ENCODE results near the gene AFAP1L1.

AFAP1L1 gene

DNA sequence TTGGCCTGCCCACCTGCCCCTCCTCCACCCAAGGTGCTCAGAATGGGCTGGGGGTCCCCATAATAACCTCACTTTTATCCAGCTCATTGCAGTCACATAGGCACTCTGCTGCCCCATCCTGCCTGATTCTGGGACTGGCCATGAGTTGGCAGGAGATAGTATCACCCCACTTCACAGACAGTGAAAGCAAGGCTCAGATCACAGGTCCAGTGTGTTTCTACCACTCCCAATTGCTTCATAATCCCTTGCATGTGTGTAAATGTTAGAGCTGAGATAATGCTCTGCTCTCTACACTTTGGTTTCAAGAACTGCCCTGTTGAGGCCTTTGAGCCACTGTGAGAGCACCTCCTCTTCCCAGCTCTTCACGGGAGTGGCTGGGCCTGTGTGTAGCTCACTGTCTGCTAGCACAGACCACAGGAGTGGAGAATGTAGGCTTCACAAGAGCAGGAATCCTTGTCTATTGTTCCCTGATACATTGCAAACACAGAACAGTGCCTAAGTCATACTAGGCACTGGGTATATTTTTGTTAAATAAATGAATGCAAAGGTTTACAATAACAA is 94.6 kb downstream of the AFAP1L1 start:
- TF ChIP-seq, protein P1, sequence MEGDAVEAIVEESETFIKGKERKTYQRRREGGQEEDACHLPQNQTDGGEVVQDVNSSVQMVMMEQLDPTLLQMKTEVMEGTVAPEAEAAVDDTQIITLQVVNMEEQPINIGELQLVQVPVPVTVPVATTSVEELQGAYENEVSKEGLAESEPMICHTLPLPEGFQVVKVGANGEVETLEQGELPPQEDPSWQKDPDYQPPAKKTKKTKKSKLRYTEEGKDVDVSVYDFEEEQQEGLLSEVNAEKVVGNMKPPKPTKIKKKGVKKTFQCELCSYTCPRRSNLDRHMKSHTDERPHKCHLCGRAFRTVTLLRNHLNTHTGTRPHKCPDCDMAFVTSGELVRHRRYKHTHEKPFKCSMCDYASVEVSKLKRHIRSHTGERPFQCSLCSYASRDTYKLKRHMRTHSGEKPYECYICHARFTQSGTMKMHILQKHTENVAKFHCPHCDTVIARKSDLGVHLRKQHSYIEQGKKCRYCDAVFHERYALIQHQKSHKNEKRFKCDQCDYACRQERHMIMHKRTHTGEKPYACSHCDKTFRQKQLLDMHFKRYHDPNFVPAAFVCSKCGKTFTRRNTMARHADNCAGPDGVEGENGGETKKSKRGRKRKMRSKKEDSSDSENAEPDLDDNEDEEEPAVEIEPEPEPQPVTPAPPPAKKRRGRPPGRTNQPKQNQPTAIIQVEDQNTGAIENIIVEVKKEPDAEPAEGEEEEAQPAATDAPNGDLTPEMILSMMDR (IDR thresholded peaks at IDR 0.05; ENCODE audit: extremely low read depth, missing control alignments) = no peak
- DNase-seq (ENCODE audit: low spot score) = no peak

DNA sequence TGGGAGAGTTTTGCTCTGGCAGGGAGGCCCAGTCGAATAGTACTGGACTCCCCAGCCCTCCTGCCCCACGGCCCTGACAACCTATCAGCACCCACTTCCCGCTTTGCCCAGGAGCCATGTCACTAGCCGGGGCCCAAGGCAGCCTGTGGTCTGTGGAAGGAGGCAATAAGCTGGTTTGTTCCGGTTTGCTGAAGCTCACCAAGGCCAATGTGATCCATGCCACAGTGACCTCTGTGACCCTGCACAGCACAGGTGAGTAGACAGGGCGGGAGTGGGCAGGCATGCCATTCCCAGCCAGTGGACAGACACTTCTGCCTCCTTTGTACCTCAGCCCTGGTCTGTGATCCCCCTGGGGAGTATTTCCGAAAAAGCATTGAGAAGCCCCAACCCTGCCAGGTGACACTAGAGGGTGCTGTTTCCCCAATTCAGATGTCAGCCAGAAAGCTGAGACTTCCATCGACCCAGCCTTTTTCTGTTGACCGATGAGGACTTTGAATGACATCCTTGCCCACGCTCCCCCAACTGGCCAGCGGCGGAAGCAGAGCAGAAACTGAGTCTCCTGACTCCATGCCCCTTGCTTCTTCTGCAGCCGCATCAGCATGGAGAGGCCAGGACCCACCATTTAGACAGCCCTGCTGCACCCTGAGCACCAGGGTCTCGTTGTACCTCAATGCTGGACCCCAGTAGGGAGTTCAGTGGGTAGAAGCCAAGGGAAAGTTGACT is 95.8 kb downstream of the AFAP1L1 start:
- TF ChIP-seq, protein P1 (IDR thresholded peaks at IDR 0.05; ENCODE audit: extremely low read depth, missing control alignments) = peak; percentile 76
- DNase-seq (ENCODE audit: low spot score) = peak; percentile 84

DNA sequence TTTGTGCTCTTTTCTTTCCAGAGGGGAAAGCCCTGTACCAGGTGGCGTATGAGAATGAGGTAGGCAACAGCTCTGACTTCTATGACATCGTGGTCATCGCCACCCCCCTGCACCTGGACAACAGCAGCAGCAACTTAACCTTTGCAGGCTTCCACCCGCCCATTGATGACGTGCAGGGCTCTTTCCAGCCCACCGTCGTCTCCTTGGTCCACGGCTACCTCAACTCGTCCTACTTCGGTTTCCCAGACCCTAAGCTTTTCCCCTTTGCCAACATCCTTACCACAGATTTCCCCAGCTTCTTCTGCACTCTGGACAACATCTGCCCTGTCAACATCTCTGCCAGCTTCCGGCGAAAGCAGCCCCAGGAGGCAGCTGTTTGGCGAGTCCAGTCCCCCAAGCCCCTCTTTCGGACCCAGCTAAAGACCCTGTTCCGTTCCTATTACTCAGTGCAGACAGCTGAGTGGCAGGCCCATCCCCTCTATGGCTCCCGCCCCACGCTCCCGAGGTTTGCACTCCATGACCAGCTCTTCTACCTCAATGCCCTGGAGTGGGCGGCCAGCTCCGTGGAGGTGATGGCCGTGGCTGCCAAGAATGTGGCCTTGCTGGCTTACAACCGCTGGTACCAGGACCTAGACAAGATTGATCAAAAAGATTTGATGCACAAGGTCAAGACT is 96.5 kb downstream of the AFAP1L1 start:
- no peak for DNase-seq (ENCODE audit: low spot score)
- TF ChIP-seq, protein P1 (IDR thresholded peaks at IDR 0.05; ENCODE audit: extremely low read depth, missing control alignments) = no peak

DNA sequence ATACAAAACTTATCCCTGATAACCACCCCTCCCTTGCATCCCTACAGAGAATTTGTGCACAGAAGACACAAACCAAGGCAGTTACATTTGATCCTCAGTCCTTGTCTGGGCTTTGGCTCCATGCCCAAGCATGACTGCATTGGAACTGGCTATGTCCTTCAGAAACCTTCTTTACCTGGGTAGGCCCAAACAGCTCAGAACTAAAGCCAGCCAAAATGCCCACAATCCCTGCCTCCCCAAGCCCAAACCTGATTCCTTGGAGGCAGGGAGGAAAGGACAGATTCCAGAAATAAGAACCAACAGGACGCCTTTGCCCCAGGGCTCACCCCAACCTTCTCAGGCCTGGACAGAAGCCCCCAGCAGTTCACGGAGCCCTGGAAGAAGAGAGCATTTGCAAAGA is 99.2 kb downstream of the AFAP1L1 start:
- TF ChIP-seq, protein P1 (IDR thresholded peaks at IDR 0.05; ENCODE audit: extremely low read depth, missing control alignments) = no peak
- no peak for DNase-seq (ENCODE audit: low spot score)

DNA sequence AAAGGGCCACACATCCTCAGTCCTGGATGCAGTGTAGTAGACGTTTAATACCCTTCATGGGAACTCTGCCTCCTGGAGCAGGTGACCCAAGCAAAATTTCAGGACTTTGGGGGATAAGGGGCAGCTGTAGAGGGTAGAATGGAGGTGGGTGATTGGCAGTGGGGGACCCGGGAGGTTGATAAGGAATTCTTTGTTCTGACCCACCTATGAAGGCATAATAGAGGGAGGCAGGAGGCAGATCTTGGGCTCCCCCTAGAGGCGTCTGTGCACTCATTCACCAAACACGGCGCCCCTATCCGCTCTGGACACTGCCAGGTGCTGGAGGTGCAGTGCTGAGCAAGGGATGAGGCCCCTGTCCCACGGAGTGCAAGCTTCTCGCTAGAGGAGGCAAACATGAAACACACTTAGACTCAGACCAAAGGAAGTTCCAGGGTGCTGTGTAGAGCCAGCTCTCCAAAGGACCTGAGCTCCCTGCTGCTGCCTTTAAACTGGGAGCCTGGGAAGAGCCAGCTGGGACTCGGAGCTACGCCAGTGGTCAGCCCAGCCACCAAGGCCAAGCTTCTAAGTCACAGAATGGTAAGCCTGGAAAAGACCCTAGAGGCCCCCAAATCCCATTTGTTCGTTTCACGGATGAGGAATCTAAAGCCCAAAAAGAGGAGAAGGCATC is 99.8 kb downstream of the AFAP1L1 start:
- TF ChIP-seq, protein P1 (IDR thresholded peaks at IDR 0.05; ENCODE audit: extremely low read depth, missing control alignments) = peak; percentile 74
- DNase-seq (ENCODE audit: low spot score) = peak; percentile 88

DNA sequence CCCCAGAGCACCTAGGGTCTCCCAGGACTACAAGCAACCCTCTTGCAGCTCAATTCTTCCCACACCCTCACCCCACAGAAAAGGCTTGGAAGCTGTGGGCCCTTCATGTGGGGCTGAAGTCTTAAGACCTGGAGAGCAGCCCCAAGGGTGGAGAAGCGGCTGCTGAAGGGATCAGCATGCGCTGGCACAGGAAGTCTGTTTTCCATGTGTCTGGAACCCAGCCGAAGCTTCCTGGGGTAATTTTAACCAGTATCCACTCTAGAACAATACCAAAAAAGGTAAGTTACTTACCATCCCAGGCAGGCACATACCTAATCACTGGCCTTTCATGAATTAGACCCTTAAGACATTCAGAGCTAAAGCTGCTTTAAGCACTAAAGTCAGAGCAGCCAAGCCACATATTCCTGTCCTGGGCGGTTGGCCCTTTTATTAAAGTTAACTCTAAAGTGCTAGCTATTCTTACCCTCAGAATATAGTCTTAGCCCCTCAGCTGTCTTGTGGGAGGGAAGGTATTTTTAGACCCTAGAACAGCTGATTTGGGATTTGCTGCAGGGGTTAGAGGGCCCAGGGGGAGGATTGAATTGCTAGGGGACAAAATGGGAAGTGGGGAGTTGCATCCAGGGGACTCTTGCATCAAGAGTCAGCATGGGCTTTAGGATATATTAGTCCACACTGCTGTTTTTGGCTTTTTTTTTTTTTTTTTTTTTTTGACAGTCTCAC is 100.6 kb downstream of the AFAP1L1 start:
- no peak for DNase-seq (ENCODE audit: low spot score)
- TF ChIP-seq, protein P1 (IDR thresholded peaks at IDR 0.05; ENCODE audit: extremely low read depth, missing control alignments) = no peak
